ENCODE data around the gene PRKG1.

- TF ChIP-seq POLR2A (IDR thresholded peaks at IDR 0.05): no peak
- TF ChIP-seq, protein P1, sequence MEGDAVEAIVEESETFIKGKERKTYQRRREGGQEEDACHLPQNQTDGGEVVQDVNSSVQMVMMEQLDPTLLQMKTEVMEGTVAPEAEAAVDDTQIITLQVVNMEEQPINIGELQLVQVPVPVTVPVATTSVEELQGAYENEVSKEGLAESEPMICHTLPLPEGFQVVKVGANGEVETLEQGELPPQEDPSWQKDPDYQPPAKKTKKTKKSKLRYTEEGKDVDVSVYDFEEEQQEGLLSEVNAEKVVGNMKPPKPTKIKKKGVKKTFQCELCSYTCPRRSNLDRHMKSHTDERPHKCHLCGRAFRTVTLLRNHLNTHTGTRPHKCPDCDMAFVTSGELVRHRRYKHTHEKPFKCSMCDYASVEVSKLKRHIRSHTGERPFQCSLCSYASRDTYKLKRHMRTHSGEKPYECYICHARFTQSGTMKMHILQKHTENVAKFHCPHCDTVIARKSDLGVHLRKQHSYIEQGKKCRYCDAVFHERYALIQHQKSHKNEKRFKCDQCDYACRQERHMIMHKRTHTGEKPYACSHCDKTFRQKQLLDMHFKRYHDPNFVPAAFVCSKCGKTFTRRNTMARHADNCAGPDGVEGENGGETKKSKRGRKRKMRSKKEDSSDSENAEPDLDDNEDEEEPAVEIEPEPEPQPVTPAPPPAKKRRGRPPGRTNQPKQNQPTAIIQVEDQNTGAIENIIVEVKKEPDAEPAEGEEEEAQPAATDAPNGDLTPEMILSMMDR (IDR thresholded peaks at IDR 0.05): no peak
Observed at GRCh38 chr10:52213321-52213752, 1139.0 kb downstream of the PRKG1 start.
